Breast epithelium (tissue), 3 donors: ENCODE data around the gene NCOA5.

ENCODE experiments used
- POLR2AphosphoS5 ChIP-seq, 3 donors: sonication (generic); formaldehyde crosslinking; IDR thresholded peaks; one replicate each; pipeline ENCODE4 v1.6.1; 2017; ENCODE audit warnings: antibody characterized with exemption in 3 of 3
- TF ChIP-seq, protein P1 (sequence below), 3 donors: fragments of 450-650 bp; IDR thresholded peaks; one replicate each; pipeline ENCODE4 v1.5.1; 2016 to 2017; ENCODE audit warnings: antibody characterized with exemption in 3 of 3, mild to moderate bottlenecking in 3 of 3, moderate library complexity in 3 of 3

DNA sequence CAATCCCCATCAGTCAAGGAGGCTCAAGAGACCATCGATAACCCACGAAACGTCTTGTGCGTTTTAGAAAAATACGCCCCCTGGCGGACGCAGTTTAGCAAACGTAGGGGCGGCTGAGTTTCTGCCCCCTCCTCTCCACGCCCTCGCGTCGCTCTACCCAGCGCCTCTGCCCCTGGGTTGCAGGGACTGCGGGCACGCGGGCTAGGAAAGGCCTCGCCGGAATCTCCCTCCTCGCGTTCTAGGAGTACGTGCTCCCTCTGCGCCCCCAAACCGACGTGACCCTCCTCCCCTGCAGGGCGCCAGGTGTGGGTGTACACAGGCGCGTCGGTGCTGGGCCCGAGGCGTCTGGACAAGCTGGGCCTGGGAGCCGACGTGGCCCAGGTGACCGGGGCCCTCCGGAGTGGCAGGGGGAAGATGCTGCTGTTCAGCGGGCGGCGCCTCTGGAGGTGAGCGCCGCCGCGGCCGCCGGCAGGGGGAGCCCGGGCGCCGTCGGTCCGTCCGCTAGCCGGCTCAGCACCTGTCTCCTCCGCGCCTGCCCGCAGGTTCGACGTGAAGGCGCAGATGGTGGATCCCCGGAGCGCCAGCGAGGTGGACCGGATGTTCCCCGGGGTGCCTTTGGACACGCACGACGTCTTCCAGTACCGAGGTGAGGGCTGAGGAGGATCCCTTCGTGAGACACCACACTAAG is 75.8 kb downstream of the NCOA5 start:
- TF ChIP-seq, protein P1, sequence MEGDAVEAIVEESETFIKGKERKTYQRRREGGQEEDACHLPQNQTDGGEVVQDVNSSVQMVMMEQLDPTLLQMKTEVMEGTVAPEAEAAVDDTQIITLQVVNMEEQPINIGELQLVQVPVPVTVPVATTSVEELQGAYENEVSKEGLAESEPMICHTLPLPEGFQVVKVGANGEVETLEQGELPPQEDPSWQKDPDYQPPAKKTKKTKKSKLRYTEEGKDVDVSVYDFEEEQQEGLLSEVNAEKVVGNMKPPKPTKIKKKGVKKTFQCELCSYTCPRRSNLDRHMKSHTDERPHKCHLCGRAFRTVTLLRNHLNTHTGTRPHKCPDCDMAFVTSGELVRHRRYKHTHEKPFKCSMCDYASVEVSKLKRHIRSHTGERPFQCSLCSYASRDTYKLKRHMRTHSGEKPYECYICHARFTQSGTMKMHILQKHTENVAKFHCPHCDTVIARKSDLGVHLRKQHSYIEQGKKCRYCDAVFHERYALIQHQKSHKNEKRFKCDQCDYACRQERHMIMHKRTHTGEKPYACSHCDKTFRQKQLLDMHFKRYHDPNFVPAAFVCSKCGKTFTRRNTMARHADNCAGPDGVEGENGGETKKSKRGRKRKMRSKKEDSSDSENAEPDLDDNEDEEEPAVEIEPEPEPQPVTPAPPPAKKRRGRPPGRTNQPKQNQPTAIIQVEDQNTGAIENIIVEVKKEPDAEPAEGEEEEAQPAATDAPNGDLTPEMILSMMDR (IDR thresholded peaks at IDR 0.05) = peak; percentile 12 to 52 (median 45)
- TF ChIP-seq POLR2AphosphoS5 (IDR thresholded peaks at IDR 0.05) = no peak
